G401.6 (cell line): Measurements from ENCODE around the gene EXOSC1.
"Not testable (repeated sequence)": the region's sequence is repeated elsewhere in the genome, so short reads cannot be mapped to it uniquely, and the experiment has no call there.

Experiments
- FAIRE-seq: peaks from 2 replicates; lab custom pipeline; 2012; peaks lifted over from hg19 to GRCh38; lab: Jason Lieb, UNC

The EXOSC1 gene

DNA sequence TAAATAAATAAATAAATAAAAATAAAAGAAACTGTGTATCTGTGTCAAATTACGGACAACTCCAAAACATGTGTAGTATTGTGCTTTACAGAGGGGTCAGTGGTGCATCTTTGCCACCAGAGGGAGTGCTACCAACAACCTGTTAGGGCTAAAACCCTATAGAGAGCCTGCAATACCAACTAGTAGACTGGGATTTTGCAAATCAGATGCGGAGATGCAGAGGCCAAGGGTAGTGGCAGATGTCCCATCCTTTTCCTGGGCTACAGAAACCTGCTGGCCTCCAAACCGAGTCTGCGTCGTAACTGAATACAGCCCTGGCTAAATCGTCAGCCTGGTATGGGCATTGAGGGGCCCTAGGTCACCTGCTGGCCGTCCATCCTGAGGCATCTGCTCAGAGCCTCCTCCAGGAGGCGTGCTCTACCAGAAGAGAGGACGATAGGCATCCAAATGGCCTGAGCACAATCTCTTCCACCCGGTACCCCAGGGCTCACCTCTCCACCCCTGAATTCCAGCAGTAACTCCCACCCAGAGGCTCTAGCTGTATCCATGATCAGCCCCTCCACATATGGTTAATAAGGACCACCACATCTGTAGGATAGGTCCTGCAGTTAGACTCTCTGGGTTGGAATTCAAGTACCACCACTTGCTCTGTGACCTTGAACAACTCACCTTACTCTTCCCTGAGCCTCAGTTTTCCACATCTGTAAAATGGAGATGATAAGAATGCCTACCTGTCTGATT lies 38.4 kb downstream of the EXOSC1 start:
- peak; percentile 81 for FAIRE-seq

DNA sequence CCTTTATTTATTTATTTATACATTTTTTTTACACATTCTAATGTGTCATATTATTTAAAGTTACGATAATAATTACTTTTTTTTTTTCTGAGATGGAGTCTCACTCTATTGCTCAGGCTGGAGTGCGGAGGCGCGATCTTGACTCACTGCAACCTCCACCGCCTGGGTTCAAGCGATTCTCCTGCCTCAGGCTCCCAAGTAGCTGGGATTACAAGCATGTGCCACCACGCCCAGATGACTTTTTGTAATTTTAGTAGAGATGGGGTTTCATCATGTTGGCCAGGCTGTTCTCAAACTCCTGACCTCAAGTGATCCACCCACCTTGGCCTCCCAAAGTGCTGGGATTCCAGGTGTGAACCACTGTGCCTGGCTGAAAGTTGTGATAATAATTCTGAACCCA lies 39.3 kb downstream of the EXOSC1 start:
- FAIRE-seq, result not testable (repeated sequence)

DNA sequence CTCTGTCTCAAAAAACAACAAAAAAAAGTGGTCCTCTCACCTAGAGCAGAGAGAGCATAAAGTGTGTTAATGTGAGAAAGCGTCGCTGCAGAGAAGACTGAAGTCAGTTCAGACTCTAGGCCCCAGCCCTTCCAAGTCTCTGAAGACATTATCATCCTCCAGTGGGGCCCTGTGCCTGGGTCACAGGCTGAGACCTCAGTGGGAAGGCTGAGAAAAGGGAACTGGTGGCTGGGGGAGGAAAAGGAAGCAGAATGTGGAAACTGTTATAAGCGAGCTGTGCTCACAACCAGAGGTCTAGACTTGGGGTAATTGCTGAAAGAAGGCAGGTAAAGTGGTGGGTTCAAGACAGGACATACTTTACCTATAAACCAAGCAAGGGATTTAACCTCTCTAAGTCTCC lies 39.7 kb downstream of the EXOSC1 start:
- FAIRE-seq, result no peak

DNA sequence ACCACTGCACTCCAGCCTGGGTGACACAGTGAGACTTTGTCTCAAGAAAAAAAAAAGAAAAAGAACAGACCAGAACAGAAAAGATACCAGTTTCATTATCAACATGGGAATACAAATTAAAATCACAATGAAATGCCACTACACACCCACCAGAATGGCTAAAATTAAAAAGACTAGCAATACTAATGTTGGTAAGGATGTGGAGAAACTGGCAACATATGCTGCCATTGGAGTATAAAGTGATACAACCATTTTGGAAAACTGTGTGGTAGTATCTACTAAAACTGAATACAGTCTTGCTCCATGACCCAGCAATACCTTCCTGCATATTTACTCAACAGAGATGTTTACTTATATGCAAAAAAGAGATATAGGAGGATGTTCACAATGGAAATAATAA lies 41.8 kb downstream of the EXOSC1 start:
- FAIRE-seq, result no peak

- no peak for FAIRE-seq
Observed at GRCh38 chr10:97401455-97401919, 44.3 kb downstream of the EXOSC1 start.

- FAIRE-seq, result peak; percentile 97
Observed at GRCh38 chr10:97400665-97401454, 44.9 kb downstream of the EXOSC1 start, which contains the start of gene RRP12. Gene RRP12 (minus strand): TSS chr10:97401340. CDS start chr10:97401231, 109 bp downstream.

DNA sequence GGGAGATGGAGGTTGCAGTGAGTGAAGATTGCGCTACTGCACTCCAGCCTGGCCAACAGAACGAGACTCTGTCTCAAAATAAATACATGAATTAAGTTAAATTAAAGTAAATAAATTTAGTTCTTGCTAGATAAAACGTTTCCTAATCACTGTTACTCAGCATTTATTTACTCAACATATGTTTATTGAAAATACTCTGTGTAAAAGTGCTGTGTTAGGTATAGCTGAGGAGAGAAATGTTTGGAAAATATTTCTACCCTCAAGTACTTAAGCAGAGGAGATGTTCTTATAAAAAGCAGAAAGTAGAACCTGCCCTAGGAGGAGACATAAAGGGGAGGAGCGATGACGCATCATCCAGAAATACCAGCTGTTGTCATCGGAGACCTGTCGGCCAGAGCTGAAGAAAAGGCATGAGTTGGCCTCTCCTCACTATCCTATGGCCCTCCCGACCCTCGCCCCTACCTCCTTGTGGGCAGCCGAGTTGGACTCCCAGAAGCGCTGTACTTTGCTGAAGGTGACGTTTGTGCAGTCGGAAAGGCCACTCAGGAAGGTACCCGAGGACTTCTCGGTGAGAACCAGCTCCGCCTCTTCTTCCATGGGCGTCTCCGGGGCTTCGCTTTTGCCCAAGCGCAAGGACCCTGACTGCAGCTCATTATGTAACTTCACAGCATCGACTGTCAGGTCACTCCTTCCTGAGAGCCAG lies 45.8 kb downstream of the EXOSC1 start:
- no peak for FAIRE-seq

DNA sequence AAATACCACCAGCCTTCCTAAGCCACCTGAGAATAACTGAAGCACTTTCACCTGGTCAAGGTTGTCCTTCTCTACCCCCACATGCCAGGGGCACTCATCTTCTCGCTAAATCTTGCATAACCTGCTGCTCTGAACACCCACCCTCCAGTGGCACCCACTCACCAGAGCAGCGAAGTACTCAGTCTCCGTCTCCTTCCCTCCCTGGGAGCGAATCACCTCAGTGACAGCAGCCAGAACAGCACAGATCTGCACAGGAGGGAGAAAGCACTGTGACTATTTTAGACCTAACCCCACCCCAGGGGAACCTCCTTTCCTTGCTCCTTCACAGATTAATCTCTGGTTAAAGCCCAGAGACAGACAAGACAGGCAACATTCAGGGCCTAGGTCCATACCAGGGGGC lies 49.8 kb downstream of the EXOSC1 start:
- no peak for FAIRE-seq

GRCh38 chr10:97393034-97393573 lies 52.7 kb downstream of the EXOSC1 start:
- FAIRE-seq, result no peak

- FAIRE-seq, result no peak
Observed at GRCh38 chr10:97390091-97390490, 55.7 kb downstream of the EXOSC1 start.

DNA sequence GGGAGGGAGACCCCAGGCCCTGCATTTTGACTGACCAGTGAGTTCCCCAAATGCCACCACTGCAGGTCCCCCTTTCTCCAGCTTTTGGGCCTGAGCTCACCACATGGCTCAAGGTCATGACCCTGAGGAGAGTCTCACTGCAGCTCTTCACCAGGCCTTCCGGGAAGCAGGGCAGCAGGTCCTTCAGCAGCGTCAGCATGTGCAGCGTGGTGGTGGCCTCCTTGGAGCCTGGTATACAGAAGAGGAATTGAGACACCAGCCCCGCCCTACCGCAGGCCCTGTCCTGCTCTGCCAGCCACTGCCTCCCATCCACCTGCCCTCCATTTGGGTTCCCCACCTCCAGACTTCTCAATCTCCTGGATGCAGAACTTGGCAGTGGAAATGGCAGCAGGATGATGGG lies 57.7 kb downstream of the EXOSC1 start:
- FAIRE-seq, result no peak
